Measurements from ENCODE around the gene ISCU.
"Not testable (repeated sequence)": the region's sequence is repeated elsewhere in the genome, so short reads cannot be mapped to it uniquely, and the experiment has no call there.

The ISCU gene

DNA sequence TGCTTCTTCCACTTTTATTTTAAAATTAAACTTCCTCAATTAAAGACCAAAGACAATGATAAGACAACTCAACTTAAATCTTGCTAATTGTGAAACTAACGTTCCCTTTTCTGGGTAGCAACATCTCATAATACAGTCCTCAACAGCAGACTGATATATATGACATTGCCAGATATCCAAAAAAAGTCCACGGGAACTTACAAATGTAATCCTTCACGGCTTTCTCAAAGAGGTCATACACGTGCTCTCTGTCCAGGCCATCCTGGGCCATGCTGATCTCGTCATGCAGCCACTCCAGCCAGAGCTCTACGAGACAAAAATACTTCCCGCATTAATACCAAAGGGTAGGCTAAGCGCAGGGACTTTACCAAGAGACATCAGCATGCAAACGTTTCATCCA, 14.7 kb upstream of the ISCU start:
- no peak for DNase-seq

- no peak for DNase-seq
These were observed 13.4 kb upstream of the ISCU start for GRCh38 chr12:108548954-108549521.

DNA sequence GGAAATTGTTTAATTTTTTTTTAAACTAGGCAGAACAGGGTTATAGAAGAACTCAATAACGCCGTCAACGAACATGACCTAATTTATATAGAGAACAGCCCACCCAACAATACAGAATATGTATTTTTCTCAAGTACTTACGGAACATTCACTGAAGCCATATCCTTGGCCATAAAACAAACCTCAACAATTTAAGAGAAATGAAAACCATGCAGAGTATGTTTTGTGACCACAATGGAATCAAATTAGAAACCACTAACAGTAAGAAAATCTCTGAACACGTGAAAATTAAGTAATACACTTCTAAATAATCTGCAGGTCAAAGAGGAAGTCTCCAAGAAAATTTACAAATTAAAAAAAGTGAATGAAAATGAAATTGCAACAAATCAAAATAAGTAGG, 10.9 kb upstream of the ISCU start:
- no peak for DNase-seq

DNA sequence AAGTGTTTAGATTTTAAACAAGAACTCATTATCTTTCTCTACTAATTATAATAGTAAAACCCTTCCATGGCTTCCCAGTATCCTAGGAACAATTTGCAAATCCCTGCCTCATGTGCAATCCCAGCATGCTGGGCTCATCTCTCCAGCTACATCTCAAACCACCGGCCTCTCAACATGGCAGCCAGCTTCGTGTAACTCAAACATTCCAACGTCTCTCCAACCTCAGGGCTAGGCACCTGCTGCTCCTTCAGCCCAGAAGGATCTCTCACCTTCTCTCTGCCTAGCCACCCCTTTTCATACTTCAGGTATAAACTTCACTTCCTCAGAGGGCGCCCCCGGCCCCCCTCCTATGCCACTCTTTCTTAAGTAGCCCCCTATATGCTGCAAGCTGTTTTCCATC, 8.6 kb upstream of the ISCU start:
- no peak for DNase-seq

DNA sequence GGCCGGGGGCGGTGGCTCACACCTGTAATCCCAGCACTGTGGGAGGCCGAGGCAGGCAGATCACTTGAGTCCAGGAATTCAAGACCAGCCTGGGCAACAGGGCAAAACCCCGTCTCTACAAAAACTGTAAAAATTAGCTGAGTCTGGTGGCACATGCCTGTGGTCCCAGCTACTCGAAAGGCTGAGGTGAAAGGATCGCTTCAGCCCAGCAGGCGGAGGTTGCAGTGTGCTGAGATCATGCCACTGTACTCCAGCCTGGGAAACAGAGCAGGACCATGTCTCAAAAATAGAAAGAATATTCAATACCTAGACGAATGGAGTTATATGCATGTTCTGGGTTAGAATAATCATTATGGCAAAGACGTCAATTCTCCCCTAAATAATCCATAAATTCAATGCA, 7.0 kb upstream of the ISCU start:
- not testable (repeated sequence) for DNase-seq

DNA sequence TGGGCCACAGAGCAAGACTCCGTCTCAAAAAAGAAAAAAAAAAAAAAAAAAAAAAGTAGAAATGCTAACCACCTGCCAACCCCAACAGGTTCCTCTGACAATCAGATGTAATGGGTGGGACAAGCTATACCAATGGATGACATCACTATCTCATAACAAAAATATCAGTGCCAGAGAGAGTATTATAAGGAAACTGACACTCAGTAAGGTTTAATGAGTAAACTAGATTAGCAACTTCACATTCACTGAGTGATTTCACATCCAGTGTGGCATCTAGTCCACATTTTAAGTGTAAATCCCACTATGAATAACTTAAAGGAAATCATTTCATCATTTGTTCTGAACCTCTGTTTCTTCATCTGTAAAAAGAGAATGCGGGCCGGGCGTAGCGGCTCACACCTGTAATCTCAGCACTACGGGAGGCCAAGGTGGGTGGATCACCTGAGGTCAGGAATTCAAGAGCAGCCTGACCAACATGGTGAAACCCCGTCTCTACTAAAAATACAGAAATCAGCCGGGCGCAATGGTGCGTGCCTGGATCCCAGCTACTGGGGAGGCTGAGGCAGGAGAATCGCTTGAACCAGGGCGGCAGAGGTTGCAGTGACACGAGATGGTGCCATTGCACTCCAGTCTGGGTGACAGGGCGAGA, 3.3 kb upstream of the ISCU start:
- peak; percentile 53 for DNase-seq

- DNase-seq: peak; percentile 27
These were observed 2.6 kb upstream of the ISCU start for GRCh38 chr12:108559748-108560147.

DNA sequence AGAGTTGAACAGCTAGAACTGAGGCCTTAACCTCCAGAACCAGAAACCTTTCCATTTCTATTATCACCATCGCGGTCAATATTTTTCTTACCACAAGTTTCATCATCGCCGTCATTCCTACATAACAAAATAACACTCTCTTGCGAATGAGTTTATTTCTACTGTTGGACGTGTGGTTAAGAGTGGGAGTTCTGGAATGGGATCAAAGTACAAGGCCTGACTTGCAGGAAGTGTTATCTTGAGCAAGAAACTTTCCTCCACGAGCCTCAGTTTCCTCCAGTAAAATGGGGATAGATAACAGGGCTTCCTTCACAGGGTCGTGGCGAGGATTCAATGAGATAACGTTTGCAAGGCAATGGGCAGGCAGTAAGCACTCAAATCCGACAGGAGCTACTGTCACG, 2.1 kb upstream of the ISCU start:
- DNase-seq: peak; percentile 18

DNA sequence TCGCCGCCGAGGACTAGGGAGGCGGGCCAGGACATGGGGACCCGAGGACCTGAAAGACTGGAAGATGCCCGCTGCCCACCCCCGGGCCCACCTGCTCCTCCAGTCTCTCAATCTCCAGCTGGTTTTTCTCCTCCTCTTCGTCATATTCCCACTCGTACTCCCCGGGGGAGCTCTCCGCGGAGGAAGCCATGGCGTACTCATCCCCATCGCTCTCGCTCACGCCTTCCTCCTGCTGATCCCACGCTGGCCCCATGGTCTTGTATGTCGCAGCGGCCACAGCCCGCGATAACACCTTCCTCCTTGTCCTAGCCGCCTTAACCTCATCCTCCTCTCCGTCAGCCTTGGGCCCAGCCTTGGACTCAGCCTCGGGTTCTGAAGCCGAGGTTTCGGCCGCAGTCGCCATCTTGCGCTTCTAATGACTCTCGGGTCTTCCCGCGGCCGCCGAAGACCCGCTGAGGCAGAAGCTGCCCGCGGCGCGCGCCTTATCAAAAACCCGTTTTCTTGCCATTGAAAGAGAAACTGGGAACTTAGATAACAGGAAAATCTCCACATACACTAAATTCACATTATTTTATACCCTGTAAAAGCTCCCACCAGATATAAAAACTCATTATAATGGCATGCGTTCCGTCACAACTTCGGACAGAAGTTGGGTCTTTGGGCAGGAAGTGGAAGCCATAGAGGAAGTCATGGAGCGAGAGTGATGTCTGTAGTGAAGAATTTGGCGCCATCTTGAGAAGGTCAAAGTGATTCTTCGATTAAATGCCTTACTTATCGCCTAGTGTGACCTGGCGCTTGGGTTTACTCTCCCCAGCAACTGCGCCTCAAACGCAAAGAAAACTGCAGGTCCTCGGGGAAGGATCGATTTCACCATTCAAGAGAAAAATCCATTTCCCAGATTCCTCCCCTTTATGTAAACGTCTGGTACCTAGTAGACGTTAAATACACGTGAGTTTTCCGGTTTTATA, 1.4 kb upstream of the ISCU start, which contains the start of gene SART3:
Gene SART3 (minus strand): TSS at position 422 of the 968 bp plus-strand sequence. CDS start 19 bp downstream, at position 403.
- DNase-seq: peak; percentile 87

- peak; percentile 30 for DNase-seq
These were observed 496 bp upstream of the ISCU start for GRCh38 chr12:108561852-108562347.

GRCh38 chr12:108563136-108563803, 874 bp downstream of the ISCU start:
- DNase-seq: peak; percentile 92

- no peak for DNase-seq
These were observed 1.4 kb downstream of the ISCU start for GRCh38 chr12:108563804-108564151.

- no peak for DNase-seq
These were observed 2.3 kb downstream of the ISCU start for GRCh38 chr12:108564724-108565123.

GRCh38 chr12:108565146-108565545, 2.8 kb downstream of the ISCU start:
- DNase-seq: no peak

GRCh38 chr12:108565976-108566375, 3.6 kb downstream of the ISCU start:
- peak; percentile 66 for DNase-seq

DNA sequence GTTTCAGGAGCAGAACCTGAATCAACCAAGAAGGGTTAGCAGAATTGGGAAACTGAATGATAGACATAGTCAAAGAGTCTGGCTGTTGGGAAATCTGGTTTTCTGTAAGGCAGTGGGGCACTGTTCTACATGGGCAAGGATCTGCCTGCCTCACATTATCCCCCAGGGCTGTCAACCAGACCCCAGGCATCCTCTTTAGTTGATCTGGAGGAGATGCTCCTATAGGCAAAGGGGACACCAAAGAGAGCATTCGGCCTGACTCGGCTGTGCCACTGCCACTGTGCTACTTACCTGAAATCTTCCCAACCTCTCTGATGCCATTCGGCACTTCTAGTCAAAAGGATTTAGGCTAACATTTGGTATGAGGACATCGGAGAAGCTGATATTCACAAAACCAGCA, 4.1 kb downstream of the ISCU start:
- DNase-seq: no peak

DNA sequence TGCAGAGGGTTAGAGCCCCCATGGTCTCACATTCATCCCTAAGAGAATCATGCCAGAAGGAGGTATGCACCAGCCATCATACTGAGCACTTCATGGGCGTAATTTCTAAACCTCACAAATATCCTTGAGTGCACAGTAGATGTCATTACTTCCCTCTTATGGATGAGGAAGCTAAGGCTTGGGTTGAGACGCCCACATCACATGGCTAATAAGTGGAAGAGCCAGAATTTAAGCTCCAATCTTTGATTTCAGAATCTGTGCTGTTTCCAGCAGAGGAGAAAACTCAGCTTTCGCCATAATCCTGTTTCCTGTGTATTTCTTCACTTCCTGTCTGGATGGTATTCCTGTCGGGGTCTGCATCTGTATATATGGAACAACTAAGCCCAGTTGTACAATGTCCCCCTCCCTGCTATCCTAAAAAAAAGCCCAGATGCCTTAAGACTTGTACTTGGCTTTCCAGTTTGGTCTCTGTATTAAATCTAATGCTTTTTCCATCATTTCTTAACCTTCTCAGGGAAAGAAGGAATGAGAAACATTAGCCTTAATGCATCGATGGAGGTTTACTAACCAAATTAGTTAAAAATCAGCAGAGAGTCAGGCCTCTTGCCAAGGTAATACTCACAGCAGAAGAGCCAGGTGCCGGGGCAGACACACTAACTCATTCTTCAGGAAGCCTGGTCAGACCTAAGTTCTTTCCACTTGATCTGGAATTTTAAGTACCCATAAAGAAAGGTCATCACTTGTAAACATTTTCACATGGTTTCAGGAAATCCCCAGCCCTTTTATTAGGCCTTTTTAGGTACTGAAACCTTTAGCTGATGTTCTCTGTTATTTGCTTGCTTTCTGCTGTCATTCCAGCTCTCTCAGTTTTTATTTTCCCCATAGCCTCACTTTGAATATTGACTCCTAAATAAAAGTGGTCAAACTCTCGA, 5.3 kb downstream of the ISCU start:
- no peak for DNase-seq

DNA sequence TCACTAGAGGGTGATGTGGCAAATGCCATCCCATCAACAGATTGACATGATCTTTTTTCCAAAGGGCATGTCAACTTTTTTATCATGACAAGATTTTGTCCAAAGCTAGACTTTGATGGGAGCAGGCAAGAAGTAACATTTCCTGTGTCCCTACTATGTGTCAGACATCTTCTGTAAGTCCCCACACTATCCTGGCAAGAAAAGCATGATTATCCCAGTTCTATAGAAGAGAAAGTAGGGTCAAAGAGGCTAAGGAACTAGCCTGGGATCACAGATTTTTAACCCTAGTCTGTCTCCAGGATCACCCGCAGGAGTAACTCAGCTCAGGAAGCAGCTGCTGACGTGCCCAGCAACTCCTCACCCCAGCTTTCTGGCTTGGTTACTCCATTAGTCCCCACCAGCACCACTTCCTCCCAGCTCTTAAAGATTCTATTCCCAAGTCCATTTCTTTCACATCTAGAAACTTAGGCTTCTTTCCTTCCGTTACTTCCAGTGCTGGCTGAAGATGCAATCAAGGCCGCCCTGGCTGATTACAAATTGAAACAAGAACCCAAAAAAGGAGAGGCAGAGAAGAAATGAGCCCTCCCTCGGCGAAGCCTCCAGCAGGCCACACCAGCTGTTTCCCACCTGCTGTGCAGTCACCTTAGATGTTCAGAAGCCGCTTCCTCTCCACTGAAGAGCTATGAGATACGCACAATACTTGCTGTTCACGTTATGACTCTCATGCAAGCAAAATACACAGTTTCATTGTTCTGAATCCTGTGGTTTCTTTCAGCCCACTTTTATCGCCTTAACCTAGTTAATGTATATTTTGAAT, 6.2 kb downstream of the ISCU start:
- DNase-seq: peak; percentile 92

- peak; percentile 26 for DNase-seq
These were observed 8.6 kb downstream of the ISCU start for GRCh38 chr12:108570743-108571608.

- no peak for DNase-seq
These were observed 9.3 kb downstream of the ISCU start for GRCh38 chr12:108571609-108572165.

All from activated CD4-positive, alpha-beta T cell treated with anti-CD3 and anti-CD28 coated beads, Interleukin-2, Interleukin-6, amounts not matched to agents 100 ng/mL and 50 ng/mL, durations not matched to agents 16 hours and 8 hours (primary cell).